Upper lobe of left lung (tissue), 6 donors: ENCODE results near the gene TDRD5. TPM values are rescaled to one million over a fixed set of nuclear protein-coding genes. Genes with fewer than 3 reads are reported as not detected.

ENCODE experiments used
- ATAC-seq, 2 donors: fragments of 200-7000 bp; cut with Tn5 transposase; one replicate each; pipeline ENCODE4 v1.9.1; 2022; ENCODE audit warnings: mild to moderate bottlenecking in 2 of 2, moderate library complexity in 2 of 2; ENCODE audit not compliant: low FRiP score in 2 of 2
- DNase-seq, 2 donors: peaks; one replicate each; pipeline ENCODE4 v3.0.0-alpha.2; 2019 to 2020
- H3K27ac ChIP-seq, 4 donors: fragments of 200-600 bp; sonication (generic); one replicate each; pipeline ENCODE4 v1.5.1; 2016 to 2019
- H3K27me3 ChIP-seq, 4 donors: fragments of 200-600 bp; sonication (generic); one replicate each; pipeline ENCODE4 v1.5.1; 2017 to 2019
- H3K36me3 ChIP-seq, 4 donors: fragments of 200-600 bp; sonication (generic); one replicate each; pipeline ENCODE4 v1.5.1; 2016 to 2019
- H3K4me1 ChIP-seq, 4 donors: fragments of 200-600 bp; sonication (generic); one replicate each; pipeline ENCODE4 v1.5.1; 2018 to 2019
- H3K4me3 ChIP-seq, 4 donors: fragments of 200-600 bp; sonication (generic); one replicate each; pipeline ENCODE4 v1.5.1; 2017 to 2019; ENCODE audit warnings: mild to moderate bottlenecking in 2 of 4, moderate library complexity in 1 of 4
- H3K9me3 ChIP-seq, 4 donors: fragments of 200-600 bp; sonication (generic); one replicate each; pipeline ENCODE4 v1.5.1; 2018 to 2019
- EP300 ChIP-seq, 4 donors: sonication (generic); formaldehyde crosslinking; IDR thresholded peaks; one replicate each; pipeline ENCODE4 v1.5.1; 2017; ENCODE audit warnings: antibody characterized with exemption in 4 of 4, control low read depth in 2 of 4
- POLR2A ChIP-seq, 4 donors: fragments of 450-650 bp; IDR thresholded peaks; one replicate each; pipeline ENCODE4 v1.5.1; 2016 to 2017; ENCODE audit warnings: antibody characterized with exemption in 4 of 4, mild to moderate bottlenecking in 2 of 4
- POLR2AphosphoS5 ChIP-seq, 2 donors: sonication (generic); formaldehyde crosslinking; IDR thresholded peaks; one replicate each; pipeline ENCODE4 v1.5.1; 2017; ENCODE audit warnings: antibody characterized with exemption in 2 of 2
- WGBS, 2 donors: methylation state at CpG; one replicate each; pipeline ENCODE4 v1.1.5; 2017 to 2018; 5-methylcytosine and 5-hydroxymethylcytosine counted together
- total RNA-seq, 6 donors: library from RNA; depleted of rRNA in 4 of 6; stranded (reverse); fragments of >200 nt in 4 of 6; gene quantifications; one replicate each; pipeline versions ENCODE4 v1.1.0 to v1.2.1, GENCODE V29; 2016 to 2021
- TF ChIP-seq, protein P1 (sequence below), 6 experiments: fragments of 450-650 bp in 4 of 6; fragments of 200-600 bp in 2 of 6; sonication (generic) in 2 of 6; IDR thresholded peaks; one replicate each; pipeline ENCODE4 v1.5.1; 2016 to 2019; ENCODE audit warnings: antibody characterized with exemption in 6 of 6
- donor health status: DM: no; HTN: no; CAD: no; lungs with moderate emphysema.
- donor health status: DM: no; HTN: yes; CAD: no; lungs with severe emphysema.

The TDRD5 gene, protein sequence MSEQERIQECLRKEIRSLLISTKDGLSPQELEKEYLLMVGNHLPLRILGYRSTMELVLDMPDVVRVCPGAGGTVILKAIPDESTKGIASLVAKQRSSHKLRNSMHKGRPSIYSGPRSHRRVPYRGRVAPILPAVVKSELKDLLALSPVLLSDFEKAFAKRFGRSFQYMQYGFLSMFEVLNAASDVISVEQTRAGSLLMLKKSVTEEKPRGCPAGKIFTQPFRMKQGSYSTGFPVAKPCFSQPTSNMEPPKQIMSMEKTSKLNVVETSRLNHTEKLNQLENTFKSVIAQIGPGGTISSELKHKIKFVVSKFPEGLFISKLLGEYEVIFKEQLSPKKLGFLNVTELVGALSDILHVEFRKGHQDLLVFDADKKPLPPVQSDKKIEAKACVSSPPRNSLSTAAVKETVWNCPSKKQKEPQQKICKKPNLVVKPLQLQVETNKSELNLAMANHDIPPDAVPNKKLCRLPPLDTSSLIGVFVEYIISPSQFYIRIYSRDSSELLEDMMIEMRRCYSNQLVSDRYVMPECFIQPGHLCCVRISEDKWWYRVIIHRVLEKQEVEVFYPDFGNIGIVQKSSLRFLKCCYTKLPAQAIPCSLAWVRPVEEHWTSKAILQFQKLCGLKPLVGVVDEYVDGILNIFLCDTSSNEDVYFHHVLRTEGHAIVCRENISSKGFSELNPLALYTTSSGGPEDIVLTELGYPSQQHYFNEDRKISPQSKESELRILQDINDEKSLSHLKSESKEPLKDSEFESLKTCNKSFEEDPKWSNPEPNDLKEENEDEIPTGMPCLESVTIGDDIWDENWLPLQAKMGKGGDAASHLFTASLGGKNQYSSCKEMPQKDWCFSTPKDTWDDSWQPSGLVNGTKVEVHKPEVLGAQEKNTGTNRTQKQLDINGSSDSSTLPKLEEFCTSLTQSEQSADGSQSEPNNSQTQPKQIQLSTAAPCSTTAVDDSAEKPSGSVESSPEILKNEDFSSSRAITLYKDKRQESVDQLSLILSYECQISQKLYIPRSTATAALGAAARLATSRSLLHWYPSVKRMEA
- under 1 TPM in 3 of 6 donors, not detected in 3; 0.09 to 0.89 (median 0.30) TPM for total RNA-seq

GRCh38 chr1:179591592-179592580, at the start of gene TDRD5:
TSS of gene TDRD5 (plus strand) at chr1:179591832. CDS start at chr1:179592616, 784 bp downstream.
- H3K4me3 ChIP-seq: peak within 1 kb of the TSS in 3 of 4 donors; percentile 15 to 34 (median 28)
- WGBS, 2 donors: 26 to 45% methylated on average over 19 to 58 of the region's 75 CpGs
- no peaks in the 10 kb centered on the region for H3K36me3 ChIP-seq
- DNase-seq (peak; percentile 31 to 83), ATAC-seq (peak; percentile 28 to 34)
- H3K4me1 ChIP-seq: peaks cover 0 to 10% (median 7%) of the 10 kb centered on the region in 4 donors
- H3K27ac ChIP-seq: no peak within 1 kb of the TSS
- H3K9me3 ChIP-seq: no peaks in the 10 kb centered on the region
- TF ChIP-seq EP300 (IDR thresholded peaks at IDR 0.05) (no peak), POLR2A (IDR thresholded peaks at IDR 0.05) (no peak)
- TF ChIP-seq, protein P1, sequence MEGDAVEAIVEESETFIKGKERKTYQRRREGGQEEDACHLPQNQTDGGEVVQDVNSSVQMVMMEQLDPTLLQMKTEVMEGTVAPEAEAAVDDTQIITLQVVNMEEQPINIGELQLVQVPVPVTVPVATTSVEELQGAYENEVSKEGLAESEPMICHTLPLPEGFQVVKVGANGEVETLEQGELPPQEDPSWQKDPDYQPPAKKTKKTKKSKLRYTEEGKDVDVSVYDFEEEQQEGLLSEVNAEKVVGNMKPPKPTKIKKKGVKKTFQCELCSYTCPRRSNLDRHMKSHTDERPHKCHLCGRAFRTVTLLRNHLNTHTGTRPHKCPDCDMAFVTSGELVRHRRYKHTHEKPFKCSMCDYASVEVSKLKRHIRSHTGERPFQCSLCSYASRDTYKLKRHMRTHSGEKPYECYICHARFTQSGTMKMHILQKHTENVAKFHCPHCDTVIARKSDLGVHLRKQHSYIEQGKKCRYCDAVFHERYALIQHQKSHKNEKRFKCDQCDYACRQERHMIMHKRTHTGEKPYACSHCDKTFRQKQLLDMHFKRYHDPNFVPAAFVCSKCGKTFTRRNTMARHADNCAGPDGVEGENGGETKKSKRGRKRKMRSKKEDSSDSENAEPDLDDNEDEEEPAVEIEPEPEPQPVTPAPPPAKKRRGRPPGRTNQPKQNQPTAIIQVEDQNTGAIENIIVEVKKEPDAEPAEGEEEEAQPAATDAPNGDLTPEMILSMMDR (IDR thresholded peaks at IDR 0.05): peak in 2 of 6 experiments; percentile 8
- peaks cover 0 to 9% (median 4%) of the 10 kb centered on the region in 4 donors for H3K27me3 ChIP-seq

DNA sequence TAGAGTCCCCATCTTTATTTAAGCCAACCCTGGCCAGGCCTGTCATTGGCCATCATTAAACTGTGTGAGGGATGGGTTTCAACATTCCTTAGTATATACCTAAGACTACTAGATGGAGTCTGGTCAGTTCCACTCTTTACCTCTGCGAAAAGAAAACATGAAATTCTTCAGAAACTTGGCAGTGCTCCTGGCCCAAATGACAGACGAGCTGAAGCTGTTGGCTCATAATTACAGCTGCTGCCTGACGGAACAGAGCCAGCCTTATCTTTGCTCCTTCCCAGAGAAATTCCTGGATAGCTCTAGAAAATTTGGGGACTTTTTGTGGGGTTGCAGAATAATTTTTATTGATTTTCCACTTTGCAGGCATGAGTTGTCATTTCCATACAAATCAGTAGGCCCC, 46.3 kb upstream of the TDRD5 start:
- 45 to 47% methylated on average over 3 of the region's 3 CpGs for WGBS, 2 donors
- no peaks in the 10 kb centered on the region for H3K36me3 ChIP-seq
- no peak overlapping the region for H3K4me3 ChIP-seq
- H3K4me1 ChIP-seq: no peaks in the 10 kb centered on the region
- ATAC-seq (no peak), DNase-seq (no peak)
- no peaks in the 10 kb centered on the region for H3K27me3 ChIP-seq
- no peaks in the 10 kb centered on the region for H3K9me3 ChIP-seq
- TF ChIP-seq POLR2A (IDR thresholded peaks at IDR 0.05) (no peak), POLR2AphosphoS5 (IDR thresholded peaks at IDR 0.05) (no peak), EP300 (IDR thresholded peaks at IDR 0.05) (no peak)
- TF ChIP-seq, protein P1 (IDR thresholded peaks at IDR 0.05): no peak
- H3K27ac ChIP-seq: no peak overlapping the region

DNA sequence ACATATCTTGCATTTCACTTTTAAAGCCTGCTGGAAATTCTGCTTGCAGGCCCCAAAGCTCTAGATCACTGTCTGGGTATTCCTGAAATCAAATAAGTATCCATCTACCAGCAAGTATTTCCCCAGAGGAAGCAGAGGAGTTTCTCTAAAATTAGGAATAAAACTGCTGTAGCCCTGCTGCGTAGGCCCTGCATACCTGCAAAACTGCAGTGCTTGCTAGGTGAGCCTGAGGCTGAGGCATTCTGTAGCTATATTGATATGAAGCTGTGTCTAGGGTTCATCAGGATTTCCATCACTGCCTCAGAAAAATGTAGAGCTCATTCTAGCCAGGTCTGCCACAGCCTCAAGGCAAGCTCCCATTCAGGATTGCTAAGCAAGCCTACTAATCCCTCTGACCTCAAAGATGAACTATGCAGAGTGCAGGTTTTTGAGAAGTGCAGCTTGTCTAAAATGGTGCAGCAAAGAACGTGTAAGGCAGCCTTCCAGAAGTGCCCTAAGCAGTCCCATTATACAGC, 44.6 kb upstream of the TDRD5 start:
- Histone ChIP-seq H3K27me3 (no peaks in the 10 kb centered on the region), H3K27ac (no peak overlapping the region), H3K9me3 (no peaks in the 10 kb centered on the region), H3K4me1 (no peaks in the 10 kb centered on the region), H3K36me3 (no peaks in the 10 kb centered on the region), H3K4me3 (no peak overlapping the region)
- ATAC-seq (no peak), DNase-seq (no peak)
- no peak for TF ChIP-seq EP300 (IDR thresholded peaks at IDR 0.05)
- whole genome bisulfite sequencing, 2 donors: 58 to 76% methylated on average over 2 of the region's 2 CpGs

- no peak overlapping the region for H3K27ac ChIP-seq
- no peak for DNase-seq
- no peak for ATAC-seq
Measured at GRCh38 chr1:179548666-179549367, 42.8 kb upstream of the TDRD5 start.

More at GRCh38 chr1:179548666-179549367, 42.8 kb upstream of the TDRD5 start:
- 61 to 82% methylated on average over 3 of the region's 3 CpGs for WGBS, 2 donors
- TF ChIP-seq, protein P1 (IDR thresholded peaks at IDR 0.05): no peak
- TF ChIP-seq POLR2AphosphoS5 (IDR thresholded peaks at IDR 0.05): no peak
- no peak for TF ChIP-seq EP300 (IDR thresholded peaks at IDR 0.05)
- no peak for TF ChIP-seq POLR2A (IDR thresholded peaks at IDR 0.05)
- Histone ChIP-seq H3K4me3 (no peak overlapping the region), H3K27me3 (no peaks in the 10 kb centered on the region), H3K9me3 (no peaks in the 10 kb centered on the region), H3K36me3 (no peaks in the 10 kb centered on the region), H3K4me1 (no peaks in the 10 kb centered on the region)
